ENCODE data around the gene SEPTIN8.

SEPTIN8 gene

DNA sequence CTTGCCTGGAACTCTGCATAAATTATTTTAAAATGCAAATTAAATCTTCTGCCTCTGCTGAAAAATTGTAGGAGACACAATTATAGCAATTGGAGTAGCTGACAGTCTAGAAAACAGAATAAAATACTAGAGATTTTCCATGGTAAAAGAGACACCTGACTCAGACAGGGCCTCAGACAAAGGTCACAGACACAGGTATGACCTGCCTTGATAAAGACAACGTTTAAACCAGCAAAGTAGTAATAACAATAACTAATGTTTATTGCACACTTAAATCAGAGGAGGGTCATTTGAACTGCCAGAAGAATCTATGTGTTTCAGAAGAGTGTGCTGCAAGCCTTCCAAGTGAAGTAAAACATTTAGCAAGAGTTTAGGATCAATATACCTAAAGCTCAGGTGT, 40.0 kb upstream of the SEPTIN8 start:
- H3K4me3 ChIP-seq (IDR thresholded peaks at IDR 0.05; ENCODE audit: insufficient read depth, low read depth, low read length): no peak overlapping the region
- H3K4me2 ChIP-seq: no peak overlapping the region
- peaks cover 13% of the 10 kb centered on the region for H3K4me1 ChIP-seq (ENCODE audit: low read depth, poor library complexity, severe bottlenecking)
- no peaks in the 10 kb centered on the region for H4K20me1 ChIP-seq (ENCODE audit: insufficient read depth)
- no peak overlapping the region for H2AFZ ChIP-seq (ENCODE audit: low read depth)
- no peak overlapping the region for H3K9ac ChIP-seq
- TF ChIP-seq, protein P1, sequence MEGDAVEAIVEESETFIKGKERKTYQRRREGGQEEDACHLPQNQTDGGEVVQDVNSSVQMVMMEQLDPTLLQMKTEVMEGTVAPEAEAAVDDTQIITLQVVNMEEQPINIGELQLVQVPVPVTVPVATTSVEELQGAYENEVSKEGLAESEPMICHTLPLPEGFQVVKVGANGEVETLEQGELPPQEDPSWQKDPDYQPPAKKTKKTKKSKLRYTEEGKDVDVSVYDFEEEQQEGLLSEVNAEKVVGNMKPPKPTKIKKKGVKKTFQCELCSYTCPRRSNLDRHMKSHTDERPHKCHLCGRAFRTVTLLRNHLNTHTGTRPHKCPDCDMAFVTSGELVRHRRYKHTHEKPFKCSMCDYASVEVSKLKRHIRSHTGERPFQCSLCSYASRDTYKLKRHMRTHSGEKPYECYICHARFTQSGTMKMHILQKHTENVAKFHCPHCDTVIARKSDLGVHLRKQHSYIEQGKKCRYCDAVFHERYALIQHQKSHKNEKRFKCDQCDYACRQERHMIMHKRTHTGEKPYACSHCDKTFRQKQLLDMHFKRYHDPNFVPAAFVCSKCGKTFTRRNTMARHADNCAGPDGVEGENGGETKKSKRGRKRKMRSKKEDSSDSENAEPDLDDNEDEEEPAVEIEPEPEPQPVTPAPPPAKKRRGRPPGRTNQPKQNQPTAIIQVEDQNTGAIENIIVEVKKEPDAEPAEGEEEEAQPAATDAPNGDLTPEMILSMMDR (conservative IDR thresholded peaks at IDR 0.05; ENCODE audit: low read depth, low read length): no peak
- H3K27me3 ChIP-seq (ENCODE audit: insufficient read depth, low read depth): peaks cover 3% of the 10 kb centered on the region; the same call in 1 of the 2 replicates
- no peaks in the 10 kb centered on the region for H3K79me2 ChIP-seq (ENCODE audit: insufficient read depth, low read depth)
- H3K27ac ChIP-seq: no peak overlapping the region
- no peaks in the 10 kb centered on the region for H3K36me3 ChIP-seq (ENCODE audit: insufficient read depth)

DNA sequence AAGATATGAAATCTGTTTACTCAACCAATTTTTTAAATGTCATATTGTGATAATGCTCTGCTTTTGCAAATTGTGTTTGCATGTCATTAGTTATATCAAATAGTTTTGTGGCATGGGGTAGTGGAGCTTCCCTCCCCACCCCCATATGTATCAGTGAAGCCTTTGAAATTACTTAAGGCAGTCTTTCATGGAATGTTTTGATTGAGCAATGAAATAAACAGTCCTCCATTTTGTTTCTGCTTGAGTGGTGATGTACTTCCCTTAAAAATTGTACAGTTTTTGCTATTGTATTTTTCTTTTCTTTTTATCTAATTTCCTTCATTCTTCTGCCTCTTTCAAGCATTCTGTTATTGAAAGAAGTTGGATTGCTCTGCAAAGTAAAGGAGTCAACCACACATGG, 39.5 kb upstream of the SEPTIN8 start:
- no peaks in the 10 kb centered on the region for H4K20me1 ChIP-seq (ENCODE audit: insufficient read depth)
- no peak overlapping the region for H2AFZ ChIP-seq (ENCODE audit: low read depth)
- H3K4me2 ChIP-seq: no peak overlapping the region
- H3K9ac ChIP-seq: no peak overlapping the region
- H3K4me3 ChIP-seq (IDR thresholded peaks at IDR 0.05; ENCODE audit: insufficient read depth, low read depth, low read length): no peak overlapping the region
- TF ChIP-seq, protein P1 (conservative IDR thresholded peaks at IDR 0.05; ENCODE audit: low read depth, low read length): no peak
- no peaks in the 10 kb centered on the region for H3K36me3 ChIP-seq (ENCODE audit: insufficient read depth)
- peaks cover 3% of the 10 kb centered on the region; the same call in 1 of the 2 replicates for H3K27me3 ChIP-seq (ENCODE audit: insufficient read depth, low read depth)
- no peak overlapping the region for H3K27ac ChIP-seq
- H3K79me2 ChIP-seq (ENCODE audit: insufficient read depth, low read depth): no peaks in the 10 kb centered on the region
- peaks cover 13% of the 10 kb centered on the region for H3K4me1 ChIP-seq (ENCODE audit: low read depth, poor library complexity, severe bottlenecking)

DNA sequence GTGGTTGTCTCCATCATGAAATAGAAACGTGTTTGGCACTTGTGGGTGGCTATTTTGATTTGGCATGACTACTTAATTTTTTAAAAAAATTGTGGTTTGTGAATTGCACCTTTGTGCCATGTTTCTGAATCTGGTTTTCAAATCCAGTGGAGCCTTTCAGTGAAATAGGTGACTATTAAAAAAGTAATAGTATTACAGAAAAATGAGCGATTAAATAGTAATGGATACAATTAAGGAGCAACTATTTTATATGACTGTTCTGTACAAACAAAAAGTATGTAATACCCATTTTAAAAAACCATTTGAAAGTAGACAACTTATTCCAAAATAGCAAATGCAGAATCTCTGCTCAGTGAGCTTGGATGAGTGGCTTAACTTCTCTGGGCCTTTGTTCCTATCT, 39.0 kb upstream of the SEPTIN8 start:
- Histone ChIP-seq H4K20me1 (ENCODE audit: insufficient read depth) (no peaks in the 10 kb centered on the region), H3K4me1 (ENCODE audit: low read depth, poor library complexity, severe bottlenecking) (peaks cover 13% of the 10 kb centered on the region), H2AFZ (ENCODE audit: low read depth) (no peak overlapping the region), H3K4me3 (IDR thresholded peaks at IDR 0.05; ENCODE audit: insufficient read depth, low read depth, low read length) (no peak overlapping the region), H3K27me3 (ENCODE audit: insufficient read depth, low read depth) (peaks cover 3% of the 10 kb centered on the region; the same call in 1 of the 2 replicates), H3K79me2 (ENCODE audit: insufficient read depth, low read depth) (no peaks in the 10 kb centered on the region), H3K9ac (no peak overlapping the region), H3K27ac (no peak overlapping the region), H3K36me3 (ENCODE audit: insufficient read depth) (no peaks in the 10 kb centered on the region), H3K4me2 (no peak overlapping the region)
- TF ChIP-seq, protein P1 (conservative IDR thresholded peaks at IDR 0.05; ENCODE audit: low read depth, low read length): no peak

DNA sequence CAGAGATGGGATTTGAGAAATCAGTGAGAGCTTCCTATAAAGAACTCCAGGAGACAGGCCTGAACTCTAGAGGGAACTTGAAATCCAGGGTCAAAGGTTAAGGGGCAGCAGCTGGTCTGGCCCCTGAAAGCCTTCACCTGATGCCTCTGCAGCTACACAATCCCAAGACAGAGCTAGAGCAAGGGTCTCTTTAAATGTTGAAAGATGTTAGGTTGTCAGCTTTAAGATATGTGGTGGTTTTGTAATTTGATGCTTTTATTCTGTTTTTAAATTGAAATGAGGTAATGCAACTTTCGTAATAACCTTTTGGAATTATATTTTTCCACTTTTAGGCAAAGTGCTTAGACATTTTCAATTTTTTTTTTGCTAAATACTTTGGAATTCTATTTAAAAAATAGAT, 38.4 kb upstream of the SEPTIN8 start:
- Histone ChIP-seq H4K20me1 (ENCODE audit: insufficient read depth) (no peaks in the 10 kb centered on the region), H3K36me3 (ENCODE audit: insufficient read depth) (no peaks in the 10 kb centered on the region), H3K79me2 (ENCODE audit: insufficient read depth, low read depth) (no peaks in the 10 kb centered on the region), H2AFZ (ENCODE audit: low read depth) (no peak overlapping the region), H3K27ac (no peak overlapping the region), H3K4me3 (IDR thresholded peaks at IDR 0.05; ENCODE audit: insufficient read depth, low read depth, low read length) (no peak overlapping the region), H3K4me2 (no peak overlapping the region), H3K9ac (no peak overlapping the region), H3K27me3 (ENCODE audit: insufficient read depth, low read depth) (peaks cover 3% of the 10 kb centered on the region; the same call in 1 of the 2 replicates), H3K4me1 (ENCODE audit: low read depth, poor library complexity, severe bottlenecking) (peaks cover 13% of the 10 kb centered on the region)
- TF ChIP-seq, protein P1 (conservative IDR thresholded peaks at IDR 0.05; ENCODE audit: low read depth, low read length): no peak
